ENCODE data around the gene LYSMD4. TPM values are rescaled to one million over a fixed set of nuclear protein-coding genes. Genes with fewer than 3 reads are reported as not detected.
A peak's percentile ranks its signal among the peaks of the same experiment; 100 is the strongest.

The LYSMD4 gene
- total and polyA plus RNA-seq, 5 donors from 2014 or later: 4.9 to 14.6 (median 6.6) TPM

DNA sequence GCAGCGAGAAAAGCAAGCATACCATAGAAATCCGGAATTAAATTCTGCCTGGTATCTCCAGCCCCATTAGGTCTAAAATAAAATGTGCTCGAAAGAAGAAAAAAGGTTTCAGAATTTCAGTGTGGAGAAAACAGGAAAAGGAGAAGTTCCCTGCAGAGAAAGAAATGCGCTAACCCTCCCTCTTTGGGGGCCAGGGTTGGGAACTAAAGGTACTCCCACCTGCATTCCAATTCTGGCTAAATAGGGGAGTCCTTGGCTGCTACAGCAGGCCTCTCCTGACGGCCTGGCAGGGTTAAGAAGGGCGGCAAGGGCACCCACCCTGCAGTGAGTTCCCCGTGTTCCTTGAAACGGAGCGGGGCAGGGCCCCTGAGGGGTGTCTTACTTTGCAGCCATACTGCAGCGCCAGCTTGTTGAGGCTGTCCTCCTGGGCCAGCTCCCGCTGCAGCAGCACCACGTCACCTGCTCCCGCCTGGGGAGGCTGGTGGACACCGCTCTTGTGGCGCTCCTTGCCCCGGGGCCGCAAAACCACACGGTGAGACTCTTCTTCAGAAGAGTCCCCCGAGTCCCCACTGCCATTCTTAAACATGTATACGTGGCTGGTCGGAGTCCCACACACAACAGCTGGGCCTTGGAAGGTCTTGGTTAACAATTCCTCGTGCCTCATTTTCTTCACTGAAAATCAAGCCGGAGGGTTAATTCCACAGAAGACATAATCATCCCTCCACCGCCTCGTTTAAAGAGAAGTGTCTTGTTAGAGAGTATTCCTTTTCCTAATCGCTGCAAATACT lies 1.7 kb downstream of the LYSMD4 start:
- peak overlapping the region; percentile 75 for H3K4me3 ChIP-seq (ENCODE audit: low read depth, low read length)

DNA sequence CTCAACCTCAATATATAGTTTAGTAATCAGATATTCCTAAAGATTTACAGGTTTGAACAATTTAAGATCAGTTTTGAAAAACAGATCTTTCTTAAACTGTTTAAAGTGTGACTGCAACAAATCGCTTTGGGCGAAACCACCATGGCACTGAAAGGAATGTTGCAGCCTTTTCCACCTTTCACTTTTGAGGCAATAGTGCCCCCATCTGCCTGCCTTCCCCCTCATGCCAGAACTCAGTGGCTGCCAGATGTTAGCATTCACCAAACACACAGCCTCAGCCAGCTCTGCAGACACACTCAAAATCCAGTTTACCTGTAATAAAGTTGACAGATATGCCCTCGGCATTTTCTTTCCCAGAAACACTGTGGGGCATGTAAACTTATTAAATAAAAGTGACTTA lies 3.3 kb downstream of the LYSMD4 start:
- H3K4me1 ChIP-seq (ENCODE audit: control insufficient read depth, insufficient read depth, low read length, poor library complexity, severe bottlenecking): peaks cover 15% of the 10 kb centered on the region
- peak in 1 of 3 donors; percentile 21 for DNase-seq
- no peak for ATAC-seq (ENCODE audit: low read depth in 2 of 2)
- peak overlapping the region in 2 of 4 donors; percentile 21 to 74 for H3K4me3 Mint-ChIP-seq
- H3K27me3 ChIP-seq (ENCODE audit: control insufficient read depth, insufficient read depth, low read length): no peaks in the 10 kb centered on the region
- peaks cover 7% of the 10 kb centered on the region for H3K36me3 Mint-ChIP-seq
- peaks cover 6% of the 10 kb centered on the region for H3K27me3 Mint-ChIP-seq
- no peaks in the 10 kb centered on the region for H3K9me3 ChIP-seq (ENCODE audit: control insufficient read depth in 2 of 2, low read length in 2 of 2)
- H3K4me1 Mint-ChIP-seq: peaks cover 12 to 21% (median 17%) of the 10 kb centered on the region in 4 donors
- H3K4me3 ChIP-seq (ENCODE audit: low read depth, low read length): no peak overlapping the region
- H3K27ac ChIP-seq (ENCODE audit: insufficient read depth, low read length, poor library complexity, severe bottlenecking): no peak overlapping the region
- H3K27ac Mint-ChIP-seq: no peak overlapping the region
- peaks cover 12% of the 10 kb centered on the region for H3K36me3 ChIP-seq (ENCODE audit: control insufficient read depth, insufficient read depth, low read length)
- no peaks in the 10 kb centered on the region for H3K9me3 Mint-ChIP-seq

More for the DNA sequence above, 1.7 kb downstream of the LYSMD4 start:
- Mint-ChIP-seq H3K27me3 (peaks cover 11% of the 10 kb centered on the region), H3K9me3 (no peaks in the 10 kb centered on the region), H3K4me3 (peak overlapping the region; percentile 90 to 96 (median 92)), H3K4me1 (peaks cover 12 to 21% (median 17%) of the 10 kb centered on the region in 4 donors), H3K27ac (no peak overlapping the region), H3K36me3 (peaks cover 6% of the 10 kb centered on the region)
- H3K4me1 ChIP-seq (ENCODE audit: control insufficient read depth, insufficient read depth, low read length, poor library complexity, severe bottlenecking): peaks cover 15% of the 10 kb centered on the region
- H3K27me3 ChIP-seq (ENCODE audit: control insufficient read depth, insufficient read depth, low read length): no peaks in the 10 kb centered on the region
- no peaks in the 10 kb centered on the region for H3K9me3 ChIP-seq (ENCODE audit: control insufficient read depth in 2 of 2, low read length in 2 of 2)
- DNase-seq (no peak), ATAC-seq (ENCODE audit: low read depth in 2 of 2) (no peak)
- peaks cover 12% of the 10 kb centered on the region for H3K36me3 ChIP-seq (ENCODE audit: control insufficient read depth, insufficient read depth, low read length)
- no peak overlapping the region for H3K27ac ChIP-seq (ENCODE audit: insufficient read depth, low read length, poor library complexity, severe bottlenecking)

DNA sequence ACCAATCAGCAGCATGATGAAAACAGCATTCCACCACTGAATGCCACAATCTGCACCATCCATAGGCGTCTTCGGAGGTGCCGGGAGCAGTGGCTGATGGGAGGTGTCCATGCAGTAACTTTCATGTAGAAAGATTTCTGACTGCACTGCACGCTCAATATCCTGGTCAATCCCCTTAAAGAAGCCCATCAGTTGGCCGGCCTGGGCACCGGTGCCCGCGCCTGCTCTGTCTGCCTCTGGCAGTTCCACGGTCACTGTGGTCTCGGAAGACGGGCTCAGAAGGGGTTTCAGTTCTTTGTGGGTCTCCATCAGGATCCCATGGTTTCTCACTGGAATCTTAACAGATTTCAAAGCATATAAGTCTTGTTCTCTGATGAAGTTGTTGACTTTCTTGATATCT lies 3.9 kb downstream of the LYSMD4 start:
- Mint-ChIP-seq H3K4me1 (peaks cover 12 to 21% (median 17%) of the 10 kb centered on the region in 4 donors), H3K9me3 (no peaks in the 10 kb centered on the region), H3K27ac (no peak overlapping the region), H3K4me3 (no peak overlapping the region), H3K27me3 (peaks cover 6% of the 10 kb centered on the region), H3K36me3 (peaks cover 7% of the 10 kb centered on the region)
- H3K27ac ChIP-seq (ENCODE audit: insufficient read depth, low read length, poor library complexity, severe bottlenecking): no peak overlapping the region
- peaks cover 15% of the 10 kb centered on the region for H3K4me1 ChIP-seq (ENCODE audit: control insufficient read depth, insufficient read depth, low read length, poor library complexity, severe bottlenecking)
- DNase-seq: no peak
- no peaks in the 10 kb centered on the region for H3K9me3 ChIP-seq (ENCODE audit: control insufficient read depth in 2 of 2, low read length in 2 of 2)
- no peak for ATAC-seq (ENCODE audit: low read depth in 2 of 2)
- H3K4me3 ChIP-seq (ENCODE audit: low read depth, low read length): no peak overlapping the region
- H3K27me3 ChIP-seq (ENCODE audit: control insufficient read depth, insufficient read depth, low read length): no peaks in the 10 kb centered on the region
- H3K36me3 ChIP-seq (ENCODE audit: control insufficient read depth, insufficient read depth, low read length): peaks cover 12% of the 10 kb centered on the region

DNA sequence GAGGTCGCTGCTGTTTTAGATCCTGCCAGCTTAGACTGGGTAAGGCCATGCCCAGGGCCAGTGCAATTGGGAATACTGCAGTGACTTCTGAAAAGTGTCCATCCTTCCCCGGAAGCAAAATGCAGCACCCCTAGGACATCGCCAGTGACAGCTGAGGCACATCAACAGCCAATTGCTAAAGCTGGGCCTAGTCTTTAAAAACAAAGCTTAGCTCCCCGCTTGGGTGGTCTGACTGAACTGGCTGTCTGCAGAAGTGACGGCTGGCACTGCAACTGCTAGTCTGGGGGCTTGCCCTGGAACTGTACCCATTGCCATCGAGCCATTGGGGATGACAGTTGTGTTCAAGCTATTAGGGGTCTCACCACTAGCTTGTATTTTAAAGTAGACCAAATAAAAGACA lies 4.3 kb downstream of the LYSMD4 start:
- Histone ChIP-seq H3K27me3 (ENCODE audit: control insufficient read depth, insufficient read depth, low read length) (no peaks in the 10 kb centered on the region), H3K27ac (ENCODE audit: insufficient read depth, low read length, poor library complexity, severe bottlenecking) (no peak overlapping the region), H3K4me3 (ENCODE audit: low read depth, low read length) (no peak overlapping the region), H3K4me1 (ENCODE audit: control insufficient read depth, insufficient read depth, low read length, poor library complexity, severe bottlenecking) (peaks cover 15% of the 10 kb centered on the region), H3K36me3 (ENCODE audit: control insufficient read depth, insufficient read depth, low read length) (peaks cover 12% of the 10 kb centered on the region), H3K9me3 (ENCODE audit: control insufficient read depth in 2 of 2, low read length in 2 of 2) (no peaks in the 10 kb centered on the region)
- Mint-ChIP-seq H3K4me1 (peaks cover 13 to 21% (median 18%) of the 10 kb centered on the region in 4 donors), H3K4me3 (no peak overlapping the region), H3K9me3 (no peaks in the 10 kb centered on the region), H3K27me3 (peaks cover 6% of the 10 kb centered on the region), H3K36me3 (peaks cover 7% of the 10 kb centered on the region), H3K27ac (no peak overlapping the region)
- DNase-seq: no peak
- ATAC-seq (ENCODE audit: low read depth in 2 of 2): no peak

DNA sequence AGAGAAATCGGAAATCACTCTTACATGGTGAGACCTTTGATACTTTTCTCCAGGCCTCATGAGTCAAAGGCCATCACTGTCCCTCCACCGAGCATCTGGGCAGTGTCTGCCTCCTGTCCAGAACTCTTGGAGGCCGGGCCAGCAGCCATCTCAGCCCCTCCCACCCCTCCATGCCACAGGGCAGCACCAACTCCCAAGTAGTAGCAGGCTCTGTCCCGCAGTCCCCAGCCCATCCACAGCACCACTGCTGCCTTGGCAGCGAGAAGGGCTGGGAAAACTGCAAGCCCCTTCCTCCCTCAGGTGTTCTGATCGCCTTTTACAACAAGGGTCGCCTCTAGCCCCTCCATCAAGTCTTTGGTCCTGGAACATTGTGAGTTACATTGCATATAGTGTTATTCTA lies 5.5 kb downstream of the LYSMD4 start:
- H3K9me3 Mint-ChIP-seq: no peaks in the 10 kb centered on the region
- no peaks in the 10 kb centered on the region for H3K27me3 Mint-ChIP-seq
- peaks cover 12% of the 10 kb centered on the region for H3K36me3 ChIP-seq (ENCODE audit: control insufficient read depth, insufficient read depth, low read length)
- no peaks in the 10 kb centered on the region for H3K27me3 ChIP-seq (ENCODE audit: control insufficient read depth, insufficient read depth, low read length)
- peaks cover 16 to 23% (median 18%) of the 10 kb centered on the region in 4 donors for H3K4me1 Mint-ChIP-seq
- peak overlapping the region in 1 of 4 donors; percentile 58 for H3K4me3 Mint-ChIP-seq
- peaks cover 7% of the 10 kb centered on the region for H3K36me3 Mint-ChIP-seq
- H3K27ac ChIP-seq (ENCODE audit: insufficient read depth, low read length, poor library complexity, severe bottlenecking): no peak overlapping the region
- peaks cover 8% of the 10 kb centered on the region for H3K4me1 ChIP-seq (ENCODE audit: control insufficient read depth, insufficient read depth, low read length, poor library complexity, severe bottlenecking)
- ATAC-seq (ENCODE audit: low read depth in 2 of 2) (no peak), DNase-seq (no peak)
- H3K27ac Mint-ChIP-seq: no peak overlapping the region
- no peaks in the 10 kb centered on the region for H3K9me3 ChIP-seq (ENCODE audit: control insufficient read depth in 2 of 2, low read length in 2 of 2)
- H3K4me3 ChIP-seq (ENCODE audit: low read depth, low read length): no peak overlapping the region

DNA sequence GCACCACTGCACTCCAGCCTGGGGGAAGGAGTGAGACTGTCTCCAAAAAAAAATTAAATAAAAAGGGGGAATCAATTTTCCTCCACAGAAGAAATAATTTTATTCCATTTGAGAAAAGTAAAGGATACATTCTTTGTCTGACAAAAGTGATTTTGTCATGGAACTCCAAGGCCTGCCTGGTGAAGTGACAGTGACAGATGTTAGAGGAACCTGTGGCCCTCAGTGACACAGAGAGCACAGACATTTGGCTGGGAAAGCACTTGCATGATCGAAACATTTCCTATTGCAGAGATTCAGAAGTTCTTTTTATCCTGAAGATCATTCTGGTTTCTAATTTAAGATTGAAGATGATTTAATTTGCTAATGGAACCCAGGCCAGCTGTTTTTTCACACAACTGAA lies 5.9 kb downstream of the LYSMD4 start:
- Histone ChIP-seq H3K4me3 (ENCODE audit: low read depth, low read length) (no peak overlapping the region), H3K27ac (ENCODE audit: insufficient read depth, low read length, poor library complexity, severe bottlenecking) (no peak overlapping the region), H3K36me3 (ENCODE audit: control insufficient read depth, insufficient read depth, low read length) (peaks cover 12% of the 10 kb centered on the region), H3K27me3 (ENCODE audit: control insufficient read depth, insufficient read depth, low read length) (no peaks in the 10 kb centered on the region), H3K4me1 (ENCODE audit: control insufficient read depth, insufficient read depth, low read length, poor library complexity, severe bottlenecking) (peaks cover 4% of the 10 kb centered on the region), H3K9me3 (ENCODE audit: control insufficient read depth in 2 of 2, low read length in 2 of 2) (no peaks in the 10 kb centered on the region)
- DNase-seq (no peak), ATAC-seq (ENCODE audit: low read depth in 2 of 2) (no peak)
- Mint-ChIP-seq H3K4me1 (peaks cover 15 to 24% (median 17%) of the 10 kb centered on the region in 4 donors), H3K4me3 (no peak overlapping the region), H3K9me3 (no peaks in the 10 kb centered on the region), H3K27me3 (no peaks in the 10 kb centered on the region), H3K36me3 (peaks cover 7% of the 10 kb centered on the region), H3K27ac (no peak overlapping the region)

DNA sequence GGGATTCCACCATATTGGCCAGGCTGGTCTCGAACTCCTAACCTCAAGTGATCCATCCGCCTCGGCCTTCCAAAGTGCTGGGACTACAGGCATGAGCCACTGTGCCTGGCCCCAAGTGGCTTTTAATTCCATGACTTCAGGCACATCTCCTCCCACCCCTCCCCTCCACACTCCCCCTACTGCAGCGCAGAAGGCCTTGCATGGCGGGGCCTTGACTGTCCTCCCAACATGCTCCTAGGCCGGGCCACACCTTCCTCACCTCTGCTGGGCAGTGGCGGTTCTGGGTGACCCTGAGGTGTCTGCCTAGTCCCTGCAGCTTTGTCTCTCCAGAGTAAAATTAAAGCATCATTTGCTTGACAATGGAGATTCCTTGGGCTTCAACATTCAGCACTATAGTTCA lies 6.9 kb downstream of the LYSMD4 start:
- peak overlapping the region in 1 of 4 donors; percentile 52 for H3K4me3 Mint-ChIP-seq
- Histone ChIP-seq H3K4me1 (ENCODE audit: control insufficient read depth, insufficient read depth, low read length, poor library complexity, severe bottlenecking) (no peaks in the 10 kb centered on the region), H3K36me3 (ENCODE audit: control insufficient read depth, insufficient read depth, low read length) (peaks cover 12% of the 10 kb centered on the region), H3K9me3 (ENCODE audit: control insufficient read depth in 2 of 2, low read length in 2 of 2) (no peaks in the 10 kb centered on the region), H3K4me3 (ENCODE audit: low read depth, low read length) (no peak overlapping the region), H3K27ac (ENCODE audit: insufficient read depth, low read length, poor library complexity, severe bottlenecking) (no peak overlapping the region), H3K27me3 (ENCODE audit: control insufficient read depth, insufficient read depth, low read length) (no peaks in the 10 kb centered on the region)
- H3K27me3 Mint-ChIP-seq: no peaks in the 10 kb centered on the region
- peaks cover 9 to 24% (median 17%) of the 10 kb centered on the region in 4 donors for H3K4me1 Mint-ChIP-seq
- H3K9me3 Mint-ChIP-seq: no peaks in the 10 kb centered on the region
- H3K36me3 Mint-ChIP-seq: peaks cover 7% of the 10 kb centered on the region
- H3K27ac Mint-ChIP-seq: no peak overlapping the region
- no peak for DNase-seq
- no peak for ATAC-seq (ENCODE audit: low read depth in 2 of 2)

DNA sequence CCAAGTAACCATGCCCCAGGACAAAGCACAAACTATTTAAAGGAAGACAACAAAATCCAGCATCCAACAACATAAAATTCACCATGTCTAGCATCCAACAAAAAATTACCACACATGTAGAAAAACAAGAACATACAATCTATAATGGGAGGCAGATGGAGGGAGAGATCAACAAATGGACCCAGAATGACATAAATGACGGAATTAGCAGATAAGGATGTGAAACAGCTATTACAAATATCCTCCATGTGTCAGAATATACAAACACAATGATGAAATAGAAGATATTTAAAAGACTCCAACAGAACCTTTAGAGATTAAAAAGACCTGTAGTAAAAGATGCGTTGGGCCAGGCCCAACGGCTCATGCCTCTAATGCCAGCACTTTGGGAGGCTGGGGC lies 10.8 kb downstream of the LYSMD4 start:
- peaks cover 5% of the 10 kb centered on the region for H3K36me3 Mint-ChIP-seq
- no peak overlapping the region for H3K4me3 ChIP-seq (ENCODE audit: low read depth, low read length)
- H3K9me3 Mint-ChIP-seq: no peaks in the 10 kb centered on the region
- no peaks in the 10 kb centered on the region for H3K27me3 Mint-ChIP-seq
- no peaks in the 10 kb centered on the region for H3K27me3 ChIP-seq (ENCODE audit: control insufficient read depth, insufficient read depth, low read length)
- no peaks in the 10 kb centered on the region for H3K36me3 ChIP-seq (ENCODE audit: control insufficient read depth, insufficient read depth, low read length)
- no peaks in the 10 kb centered on the region for H3K9me3 ChIP-seq (ENCODE audit: control insufficient read depth in 2 of 2, low read length in 2 of 2)
- H3K4me3 Mint-ChIP-seq: no peak overlapping the region
- H3K27ac ChIP-seq (ENCODE audit: insufficient read depth, low read length, poor library complexity, severe bottlenecking): no peak overlapping the region
- no peak for DNase-seq
- peaks cover 9% of the 10 kb centered on the region for H3K4me1 ChIP-seq (ENCODE audit: control insufficient read depth, insufficient read depth, low read length, poor library complexity, severe bottlenecking)
- H3K27ac Mint-ChIP-seq: peak overlapping the region in 2 of 3 donors; percentile 3 to 34
- H3K4me1 Mint-ChIP-seq: peaks cover 18 to 28% (median 23%) of the 10 kb centered on the region in 4 donors
- no peak for ATAC-seq (ENCODE audit: low read depth in 2 of 2)

Measured in CD4-positive, CD25-positive, alpha-beta regulatory T cell (primary cell).